Dendritic cell treated with granulocyte-macrophage colony-stimulating factor and Interleukin-4, amounts not matched to agents 40 ng/mL and 50 ng/mL, for 4 days (primary cell): ENCODE measurements around the gene CHFR.
A peak's percentile ranks its signal among the peaks of the same experiment; 100 is the strongest.
"Not testable (repeated sequence)": the region's sequence is repeated elsewhere in the genome, so short reads cannot be mapped to it uniquely, and the experiment has no call there.

Experiments
- H3K27ac Mint-ChIP-seq: one replicate; pipeline ENCODE4 v1.8.0; 2022; ENCODE audit warnings: mild to moderate bottlenecking, mixed read lengths
- H3K27me3 Mint-ChIP-seq: one replicate; pipeline ENCODE4 v1.8.0; 2022; ENCODE audit warnings: mild to moderate bottlenecking, mixed read lengths
- H3K36me3 Mint-ChIP-seq: one replicate; pipeline ENCODE4 v1.8.0; 2022; ENCODE audit warnings: low read depth, mixed read lengths
- H3K4me1 Mint-ChIP-seq: one replicate; pipeline ENCODE4 v1.8.0; 2022; ENCODE audit warnings: low read depth, mixed read lengths
- H3K4me3 Mint-ChIP-seq: one replicate; pipeline ENCODE4 v1.8.0; 2022; ENCODE audit warnings: mild to moderate bottlenecking, moderate library complexity, mixed read lengths
- H3K9me3 Mint-ChIP-seq: one replicate; pipeline ENCODE4 v1.8.0; 2022; ENCODE audit warnings: mixed read lengths
- intact Hi-C: fragments of 100-400 bp; cut with micrococcal nuclease; formaldehyde crosslinking; loops from one replicate; pipeline ENCODE4 v1.15.0; 2022

Gene CHFR, protein sequence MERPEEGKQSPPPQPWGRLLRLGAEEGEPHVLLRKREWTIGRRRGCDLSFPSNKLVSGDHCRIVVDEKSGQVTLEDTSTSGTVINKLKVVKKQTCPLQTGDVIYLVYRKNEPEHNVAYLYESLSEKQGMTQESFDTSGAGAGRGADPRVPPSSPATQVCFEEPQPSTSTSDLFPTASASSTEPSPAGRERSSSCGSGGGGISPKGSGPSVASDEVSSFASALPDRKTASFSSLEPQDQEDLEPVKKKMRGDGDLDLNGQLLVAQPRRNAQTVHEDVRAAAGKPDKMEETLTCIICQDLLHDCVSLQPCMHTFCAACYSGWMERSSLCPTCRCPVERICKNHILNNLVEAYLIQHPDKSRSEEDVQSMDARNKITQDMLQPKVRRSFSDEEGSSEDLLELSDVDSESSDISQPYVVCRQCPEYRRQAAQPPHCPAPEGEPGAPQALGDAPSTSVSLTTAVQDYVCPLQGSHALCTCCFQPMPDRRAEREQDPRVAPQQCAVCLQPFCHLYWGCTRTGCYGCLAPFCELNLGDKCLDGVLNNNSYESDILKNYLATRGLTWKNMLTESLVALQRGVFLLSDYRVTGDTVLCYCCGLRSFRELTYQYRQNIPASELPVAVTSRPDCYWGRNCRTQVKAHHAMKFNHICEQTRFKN

DNA sequence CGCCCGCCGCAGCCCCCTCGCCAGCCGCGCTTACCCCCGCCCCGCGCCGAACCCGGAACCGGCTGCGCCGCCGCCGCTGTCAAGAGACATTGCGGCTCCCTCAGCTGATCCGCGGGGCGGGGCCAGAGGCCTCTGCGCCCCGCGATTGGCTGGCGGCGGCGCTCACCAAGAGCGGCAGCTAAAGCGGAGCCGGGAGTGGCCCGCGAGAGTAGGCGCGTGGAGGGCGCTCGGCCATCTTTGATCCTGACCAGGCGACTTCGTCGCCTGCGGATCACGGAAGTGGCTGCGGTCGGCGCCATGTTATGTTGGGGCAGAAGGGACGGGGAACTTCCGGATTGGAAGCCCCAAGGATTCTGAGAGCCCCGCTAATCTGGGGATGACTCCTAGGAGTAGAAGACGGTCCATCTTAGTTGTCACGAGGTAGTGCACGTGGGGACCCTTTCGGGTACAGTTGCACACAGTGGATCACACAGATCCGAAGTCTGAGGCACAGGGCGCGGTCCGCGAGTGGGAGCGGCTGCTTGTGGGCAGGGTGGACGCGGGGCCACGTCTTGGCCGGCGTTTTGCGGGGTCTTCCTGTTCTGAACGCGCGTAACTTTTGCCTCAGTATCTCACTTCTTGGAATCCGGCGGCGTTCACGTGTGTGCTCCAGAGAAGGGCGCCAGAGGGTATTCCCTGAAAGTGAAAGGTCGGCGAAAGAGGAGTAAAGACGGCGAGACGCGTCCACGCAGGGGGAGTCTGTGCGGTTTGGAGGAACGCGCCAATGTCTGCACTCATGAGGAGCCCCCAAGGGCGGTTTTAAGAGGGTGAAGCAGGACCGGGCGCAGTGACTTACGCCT, at the start of gene CHFR:
TSS of gene CHFR (minus strand) at position 93 of the 839 bp plus-strand sequence. CDS start 277 bp downstream, outside the sequence.
- Mint-ChIP-seq H3K27ac (peak within 1 kb of the TSS; percentile 100), H3K9me3 (peaks cover 22% of the 10 kb centered on the region), H3K36me3 (peaks cover 48% of the 10 kb centered on the region), H3K27me3 (peaks cover 15% of the 10 kb centered on the region), H3K4me3 (peak within 1 kb of the TSS; percentile 91), H3K4me1 (peaks cover 19% of the 10 kb centered on the region)
- intact Hi-C loops, result loop anchor here (1.0 to 5.0 kb wide), 5 partner anchors 59 to 193 kb away; partner anchors contain the start of genes GOLGA3, ZNF140, ZNF26 and ZNF84

DNA sequence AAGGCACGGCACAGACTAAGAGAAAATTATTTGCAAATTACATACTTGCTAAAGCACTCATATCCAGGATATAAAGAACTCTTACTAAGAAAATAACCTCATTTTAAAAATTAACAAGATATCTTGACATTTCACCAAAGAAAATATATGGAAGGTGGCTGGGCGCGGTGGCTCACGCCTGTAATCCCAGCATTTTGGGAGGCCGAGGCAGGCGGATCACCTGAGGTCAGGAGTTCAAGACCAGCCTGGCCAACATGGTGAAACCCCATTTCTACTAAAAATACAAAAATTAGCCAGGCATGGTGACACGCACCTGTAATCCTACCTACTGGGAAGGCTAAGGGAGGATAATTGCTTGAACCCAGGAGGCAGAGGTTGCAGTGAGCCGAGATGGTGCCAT, 49.5 kb upstream of the CHFR start:
- intact Hi-C loops, H3K4me3 Mint-ChIP-seq, H3K27ac Mint-ChIP-seq, H3K4me1 Mint-ChIP-seq, H3K27me3 Mint-ChIP-seq: not testable (repeated sequence)
- Mint-ChIP-seq H3K36me3 (peaks cover 42% of the 10 kb centered on the region), H3K9me3 (peaks cover 87% of the 10 kb centered on the region)

DNA sequence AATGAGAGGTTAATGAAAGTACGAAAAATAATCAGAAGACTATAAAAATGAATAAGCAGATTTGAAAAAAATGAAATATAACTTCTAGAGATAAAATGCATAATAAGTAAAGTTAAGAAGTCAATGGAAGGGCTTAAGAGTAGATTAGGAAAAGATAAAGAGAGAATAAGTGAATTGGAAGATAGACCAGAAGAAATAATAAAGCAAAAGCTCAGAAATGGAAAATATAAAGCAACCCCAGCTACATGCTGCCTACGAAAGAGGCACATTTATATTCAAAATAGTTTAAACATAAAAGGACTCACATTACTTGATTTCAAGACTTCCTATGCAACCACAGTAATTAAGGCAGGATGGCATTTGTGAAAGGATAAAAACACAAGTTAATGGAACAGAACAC, 48.8 kb upstream of the CHFR start:
- H3K4me1 Mint-ChIP-seq, result no peaks in the 10 kb centered on the region
- no peaks in the 10 kb centered on the region for H3K27me3 Mint-ChIP-seq
- no peak overlapping the region for H3K27ac Mint-ChIP-seq
- no peak overlapping the region for H3K4me3 Mint-ChIP-seq
- intact Hi-C loops, result no loop called here
- H3K9me3 Mint-ChIP-seq, result peaks cover 87% of the 10 kb centered on the region
- H3K36me3 Mint-ChIP-seq, result peaks cover 49% of the 10 kb centered on the region

DNA sequence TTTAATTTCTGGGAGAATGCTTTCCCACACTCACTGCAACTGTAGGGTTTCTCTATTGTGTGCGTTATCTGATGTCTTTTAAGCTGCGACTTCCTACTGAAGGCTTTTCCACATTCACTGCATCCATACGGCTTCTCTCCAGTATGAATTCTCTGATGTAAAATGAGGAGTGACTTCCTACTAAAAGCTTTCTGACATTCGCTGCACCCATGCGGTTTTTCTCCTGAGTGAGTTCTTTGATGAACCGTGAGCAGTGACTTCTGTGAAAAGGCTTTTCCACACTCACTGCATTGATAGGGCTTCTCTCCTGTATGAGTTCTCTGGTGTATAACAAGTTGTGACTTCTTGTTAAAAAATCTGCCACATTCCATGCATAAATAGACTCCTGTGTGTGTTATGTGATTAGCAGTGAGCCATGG, 39.0 kb upstream of the CHFR start:
- Mint-ChIP-seq H3K4me3 (no peak overlapping the region), H3K36me3 (peaks cover 75% of the 10 kb centered on the region), H3K27ac (no peak overlapping the region), H3K4me1 (no peaks in the 10 kb centered on the region), H3K9me3 (peaks cover 89% of the 10 kb centered on the region), H3K27me3 (no peaks in the 10 kb centered on the region)
- intact Hi-C loops, result no loop called here

DNA sequence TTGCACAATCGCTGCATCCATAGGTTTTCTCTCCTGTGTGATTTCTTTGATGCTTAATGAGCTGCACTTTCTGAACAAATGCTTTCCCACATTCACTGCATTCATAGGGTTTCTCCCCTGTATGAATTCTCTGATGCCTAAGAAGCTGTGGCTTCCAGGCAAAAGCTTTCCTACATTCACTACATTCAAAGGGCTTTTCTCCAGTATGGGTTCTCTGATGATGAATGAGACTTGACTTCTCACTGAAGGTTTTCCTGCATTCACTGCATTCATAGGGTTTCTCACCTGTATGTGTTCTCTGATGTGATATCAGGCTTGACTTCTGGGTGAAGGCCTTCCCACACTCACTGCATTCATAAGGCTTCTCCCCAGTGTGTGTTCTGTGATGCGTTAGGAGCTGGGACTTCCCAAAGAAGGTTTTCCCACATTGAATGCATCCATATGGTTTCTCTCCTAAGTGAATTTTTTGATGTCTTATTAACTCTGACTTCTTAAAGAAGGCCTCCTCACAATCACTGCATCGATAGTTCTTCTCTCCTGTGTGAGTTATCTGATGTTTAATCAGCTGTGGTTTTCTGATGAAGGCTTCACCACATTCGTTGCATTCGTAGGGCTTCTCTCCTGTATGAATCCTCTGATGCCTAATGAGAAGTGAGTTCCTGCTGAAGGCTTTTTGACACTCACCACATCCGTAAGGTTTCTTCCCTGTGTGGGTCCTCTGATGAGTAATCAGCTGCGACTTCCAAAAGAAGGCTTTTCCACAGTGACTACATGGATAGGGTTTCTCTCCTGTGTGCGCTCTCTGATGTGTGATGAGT, 38.4 kb upstream of the CHFR start:
- Mint-ChIP-seq H3K36me3 (peaks cover 70% of the 10 kb centered on the region), H3K4me1 (no peaks in the 10 kb centered on the region), H3K4me3 (no peak overlapping the region), H3K27ac (no peak overlapping the region), H3K9me3 (peaks cover 88% of the 10 kb centered on the region), H3K27me3 (no peaks in the 10 kb centered on the region)
- intact Hi-C loops, result no loop called here

DNA sequence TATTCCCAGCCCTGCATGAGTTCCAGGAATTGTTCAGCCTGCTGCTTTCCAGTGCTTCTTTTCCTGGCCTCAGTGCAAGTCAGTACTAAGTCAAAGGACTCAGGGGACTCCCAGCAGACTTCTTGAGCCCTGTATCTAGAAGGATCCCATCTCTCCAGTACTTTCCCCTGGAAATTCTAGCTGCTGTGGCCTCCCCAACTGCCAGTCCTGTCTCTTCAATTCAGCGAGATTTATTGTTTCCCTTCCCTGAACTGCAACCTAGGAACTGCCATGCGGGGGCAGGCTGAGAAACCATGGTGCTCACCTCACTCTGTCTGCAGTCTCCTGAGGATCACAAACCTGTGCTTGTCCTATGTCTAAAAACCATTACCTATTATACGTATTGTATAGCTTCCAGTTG, 37.0 kb upstream of the CHFR start:
- Mint-ChIP-seq H3K9me3 (peaks cover 74% of the 10 kb centered on the region), H3K27ac (no peak overlapping the region), H3K36me3 (peaks cover 57% of the 10 kb centered on the region), H3K27me3 (no peaks in the 10 kb centered on the region), H3K4me3 (no peak overlapping the region), H3K4me1 (no peaks in the 10 kb centered on the region)
- intact Hi-C loops, result no loop called here

DNA sequence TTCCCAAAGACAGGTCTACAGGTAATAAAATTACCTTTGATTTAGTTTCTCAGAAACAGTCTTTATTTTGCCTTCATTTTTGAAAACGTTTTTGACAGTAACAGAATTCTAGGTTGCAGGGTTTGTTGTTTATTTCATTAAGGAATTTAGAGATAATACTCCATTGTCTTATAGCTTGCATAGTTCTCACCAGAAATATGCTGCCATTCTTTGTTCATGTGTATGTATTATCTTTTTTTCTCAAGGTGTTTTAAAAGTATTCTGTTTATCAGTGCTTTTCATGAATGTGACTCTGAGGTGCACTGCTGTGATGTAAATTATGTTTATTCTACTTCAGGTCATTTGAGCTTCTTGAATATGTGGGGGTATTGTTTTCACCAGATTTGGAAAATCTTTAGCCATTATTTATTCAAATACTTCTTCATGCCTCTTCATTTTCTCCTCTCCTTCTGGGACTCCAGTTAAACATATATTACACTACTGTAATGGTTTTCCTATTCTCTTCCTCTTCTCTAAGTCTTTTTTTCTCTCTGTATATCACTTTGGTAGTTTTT, 36.0 kb upstream of the CHFR start:
- Mint-ChIP-seq H3K9me3 (peaks cover 74% of the 10 kb centered on the region), H3K4me3 (no peak overlapping the region), H3K4me1 (no peaks in the 10 kb centered on the region), H3K36me3 (peaks cover 47% of the 10 kb centered on the region), H3K27me3 (no peaks in the 10 kb centered on the region), H3K27ac (no peak overlapping the region)
- intact Hi-C loops, result no loop called here

DNA sequence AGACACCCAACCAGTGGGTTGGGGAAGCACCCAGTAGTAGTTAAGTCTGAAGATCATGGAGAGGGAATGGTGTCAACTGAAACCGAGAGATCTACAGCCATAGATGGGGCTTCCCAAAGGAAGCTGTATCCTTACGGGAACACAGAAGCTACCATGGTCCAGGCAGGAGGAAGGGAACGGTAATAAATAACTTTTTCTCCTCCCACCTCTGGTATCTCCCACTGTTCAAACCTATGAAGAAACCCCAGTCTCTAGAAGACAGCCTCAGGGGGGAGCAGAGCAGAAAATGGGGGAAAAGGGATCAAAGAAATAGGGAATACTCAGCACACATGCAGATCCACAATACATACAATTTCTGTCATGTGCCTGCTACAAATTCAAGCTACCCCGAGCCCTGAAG, 35.3 kb upstream of the CHFR start:
- H3K27ac Mint-ChIP-seq, result no peak overlapping the region
- H3K4me1 Mint-ChIP-seq, result no peaks in the 10 kb centered on the region
- intact Hi-C loops, result no loop called here
- no peaks in the 10 kb centered on the region for H3K27me3 Mint-ChIP-seq
- peaks cover 43% of the 10 kb centered on the region for H3K36me3 Mint-ChIP-seq
- H3K4me3 Mint-ChIP-seq, result no peak overlapping the region
- peaks cover 80% of the 10 kb centered on the region for H3K9me3 Mint-ChIP-seq

DNA sequence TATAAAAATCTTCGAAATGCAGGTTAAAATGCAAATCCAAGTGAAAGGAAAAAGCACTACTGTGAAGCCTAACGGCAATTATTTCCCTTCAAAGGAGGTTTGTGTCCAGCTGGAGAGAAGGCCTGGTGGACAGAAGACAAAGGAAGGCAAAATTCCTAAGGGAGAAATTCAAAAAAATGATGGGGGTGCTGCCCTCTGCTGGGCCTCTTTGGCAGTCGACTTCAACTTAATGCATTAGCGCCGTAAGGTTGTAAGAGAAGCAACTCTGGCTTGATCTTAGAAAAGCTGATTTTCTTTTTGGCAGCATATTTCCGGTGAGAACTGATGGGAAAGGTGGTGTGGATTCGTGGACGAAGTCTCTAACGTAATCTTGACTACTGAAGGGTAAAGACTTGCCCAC, 34.3 kb upstream of the CHFR start:
- no peaks in the 10 kb centered on the region for H3K4me1 Mint-ChIP-seq
- H3K27ac Mint-ChIP-seq, result no peak overlapping the region
- no peaks in the 10 kb centered on the region for H3K27me3 Mint-ChIP-seq
- no peak overlapping the region for H3K4me3 Mint-ChIP-seq
- H3K36me3 Mint-ChIP-seq, result peaks cover 33% of the 10 kb centered on the region
- H3K9me3 Mint-ChIP-seq, result peaks cover 83% of the 10 kb centered on the region
- intact Hi-C loops, result no loop called here

DNA sequence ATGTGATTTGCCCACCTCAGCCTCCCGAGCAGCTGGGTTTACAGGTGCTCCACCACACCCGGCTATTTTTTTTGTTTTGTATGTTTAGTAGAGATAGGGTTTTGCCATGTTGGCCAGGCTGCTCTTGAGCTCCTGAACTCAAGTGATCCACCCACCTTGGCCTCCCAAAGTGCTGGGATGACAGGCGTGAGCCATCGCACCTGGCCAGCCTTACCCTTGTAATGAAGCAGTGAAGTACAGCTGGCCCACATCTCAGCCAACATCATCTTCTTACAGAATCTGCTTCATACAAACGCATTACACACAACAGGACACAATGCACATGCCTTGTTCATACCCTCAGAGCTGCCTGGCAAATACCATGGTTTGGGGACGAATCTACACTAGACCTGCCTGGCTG, 31.3 kb upstream of the CHFR start:
- Mint-ChIP-seq H3K9me3 (peaks cover 83% of the 10 kb centered on the region), H3K27ac (no peak overlapping the region), H3K36me3 (peaks cover 9% of the 10 kb centered on the region), H3K4me3 (no peak overlapping the region), H3K4me1 (no peaks in the 10 kb centered on the region), H3K27me3 (no peaks in the 10 kb centered on the region)
- intact Hi-C loops, result no loop called here

DNA sequence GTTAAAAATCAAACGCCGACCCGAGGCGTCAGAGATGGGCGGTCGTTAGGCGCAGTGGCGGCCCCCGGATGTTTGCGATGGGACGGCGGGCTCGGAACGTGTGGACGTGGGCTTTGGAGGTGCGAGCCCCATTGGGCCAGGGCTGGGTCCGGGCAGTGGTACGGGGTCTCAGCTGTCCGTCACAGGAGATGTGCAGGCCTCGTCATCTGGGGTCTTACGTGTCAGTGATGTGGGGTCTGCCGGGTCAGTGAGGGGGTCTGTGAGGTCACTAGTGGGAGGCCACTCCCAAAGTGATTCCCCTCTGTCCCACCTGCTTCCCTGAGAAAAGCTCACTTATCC, 21.6 kb upstream of the CHFR start:
- Mint-ChIP-seq H3K27me3 (peaks cover 57% of the 10 kb centered on the region), H3K4me3 (peak overlapping the region; percentile 76), H3K4me1 (peaks cover 13% of the 10 kb centered on the region), H3K9me3 (peaks cover 68% of the 10 kb centered on the region), H3K36me3 (peaks cover 11% of the 10 kb centered on the region), H3K27ac (peak overlapping the region; percentile 59)
- intact Hi-C loops, result no loop called here

DNA sequence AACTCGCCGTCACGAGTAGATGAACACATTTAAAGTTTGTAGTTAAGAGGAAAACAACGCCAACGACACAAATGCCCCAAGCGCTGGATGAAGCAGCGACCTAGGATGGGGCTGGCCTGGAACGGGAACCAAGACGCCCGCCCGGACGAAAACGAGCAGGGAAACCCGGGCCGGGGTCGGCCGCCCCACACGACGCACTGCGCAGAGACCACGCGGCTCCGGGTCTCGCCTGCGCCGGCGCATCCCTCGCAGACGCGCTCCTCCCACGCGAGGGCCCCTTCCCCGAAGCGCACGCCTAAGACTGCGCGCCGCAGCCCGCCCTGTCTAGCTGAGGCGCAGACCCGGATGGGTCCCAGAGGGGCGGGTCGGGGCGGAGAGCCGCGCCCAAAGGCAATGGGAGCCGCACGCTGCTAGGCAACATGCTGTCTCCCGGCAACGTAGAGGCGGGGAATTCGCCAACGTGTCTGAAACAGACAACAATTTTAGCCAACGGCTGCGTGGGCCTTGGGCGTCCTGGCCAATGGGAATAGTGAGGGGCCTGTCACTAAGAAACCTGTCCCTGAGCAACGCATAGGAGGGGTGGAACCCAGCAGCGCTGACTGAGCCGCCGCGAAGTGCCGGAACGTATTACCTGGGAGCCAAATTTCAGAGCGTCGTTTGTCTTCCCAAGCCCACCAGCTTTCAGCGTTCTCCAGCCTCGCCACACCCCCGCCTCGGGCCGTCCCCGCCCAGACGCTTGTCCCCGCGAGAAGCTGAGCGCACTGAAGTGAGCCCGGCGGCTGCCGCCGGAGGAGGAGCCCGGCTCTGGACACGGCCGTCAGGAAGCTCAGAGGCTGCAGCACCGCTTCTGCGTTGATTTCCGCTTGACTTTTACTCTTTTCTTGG, 21.0 kb upstream of the CHFR start:
- Mint-ChIP-seq H3K36me3 (peaks cover 11% of the 10 kb centered on the region), H3K4me1 (peaks cover 13% of the 10 kb centered on the region), H3K9me3 (peaks cover 66% of the 10 kb centered on the region), H3K27ac (peak overlapping the region; percentile 59), H3K4me3 (peak overlapping the region; percentile 76), H3K27me3 (peaks cover 63% of the 10 kb centered on the region)
- intact Hi-C loops, result no loop called here
